MM.1S (cell line): Measurements from ENCODE around the gene CFAP61.

Experiments
- EZH2 ChIP-seq: fragments of 300-600 bp; sonication (generic); optimal IDR thresholded peaks from 2 replicates; pipeline ENCODE3; 2017; ENCODE audit warnings: low read depth, mild to moderate bottlenecking, antibody characterized with exemption, low read length, mixed read lengths
- EZH2phosphoT487 ChIP-seq: fragments of 300-600 bp; sonication (generic); IDR thresholded peaks from 2 replicates; pipeline ENCODE4 v1.6.1; 2018; ENCODE audit warnings: antibody characterized with exemption, low read length
- TF ChIP-seq, protein P1 (sequence below): fragments of 300-600 bp; sonication (generic); IDR thresholded peaks from 2 replicates; pipeline ENCODE4 v1.5.1; 2016; ENCODE audit warnings: antibody characterized with exemption, low read length, mixed read lengths

DNA sequence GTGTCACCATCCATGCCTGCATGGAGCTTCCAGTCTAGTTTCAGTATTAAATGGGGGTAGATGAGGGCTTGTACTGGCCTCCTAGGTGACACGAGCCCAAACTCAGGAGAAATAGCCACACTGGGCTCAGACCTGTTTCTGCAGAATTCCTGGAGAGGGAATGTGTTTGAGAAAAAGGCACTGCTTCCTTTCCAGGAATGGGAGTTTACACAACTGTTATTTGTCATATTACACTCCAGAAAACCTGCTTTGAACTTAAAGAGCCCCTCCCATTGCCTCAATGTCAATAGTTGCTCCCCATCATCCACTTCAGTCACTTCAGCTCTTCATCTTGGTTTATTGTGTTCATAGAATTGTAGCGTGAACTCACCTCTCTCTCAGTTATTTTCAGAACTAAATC, 151.5 kb downstream of the CFAP61 start:
- TF ChIP-seq EZH2phosphoT487 = no peak
- TF ChIP-seq, protein P1, sequence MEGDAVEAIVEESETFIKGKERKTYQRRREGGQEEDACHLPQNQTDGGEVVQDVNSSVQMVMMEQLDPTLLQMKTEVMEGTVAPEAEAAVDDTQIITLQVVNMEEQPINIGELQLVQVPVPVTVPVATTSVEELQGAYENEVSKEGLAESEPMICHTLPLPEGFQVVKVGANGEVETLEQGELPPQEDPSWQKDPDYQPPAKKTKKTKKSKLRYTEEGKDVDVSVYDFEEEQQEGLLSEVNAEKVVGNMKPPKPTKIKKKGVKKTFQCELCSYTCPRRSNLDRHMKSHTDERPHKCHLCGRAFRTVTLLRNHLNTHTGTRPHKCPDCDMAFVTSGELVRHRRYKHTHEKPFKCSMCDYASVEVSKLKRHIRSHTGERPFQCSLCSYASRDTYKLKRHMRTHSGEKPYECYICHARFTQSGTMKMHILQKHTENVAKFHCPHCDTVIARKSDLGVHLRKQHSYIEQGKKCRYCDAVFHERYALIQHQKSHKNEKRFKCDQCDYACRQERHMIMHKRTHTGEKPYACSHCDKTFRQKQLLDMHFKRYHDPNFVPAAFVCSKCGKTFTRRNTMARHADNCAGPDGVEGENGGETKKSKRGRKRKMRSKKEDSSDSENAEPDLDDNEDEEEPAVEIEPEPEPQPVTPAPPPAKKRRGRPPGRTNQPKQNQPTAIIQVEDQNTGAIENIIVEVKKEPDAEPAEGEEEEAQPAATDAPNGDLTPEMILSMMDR = no peak
- no peak for TF ChIP-seq EZH2
